Cerebellar cortex (tissue), 1 donor: Measurements from ENCODE around the gene NOX3.
"Not testable (repeated sequence)": the region's sequence is repeated elsewhere in the genome, so short reads cannot be mapped to it uniquely, and the experiment has no call there.

Source experiments
- DNase-seq: peaks from one replicate; pipeline ENCODE4 v3.0.0-alpha.2; 2015; ENCODE audit warnings: low spot score

Gene NOX3, protein sequence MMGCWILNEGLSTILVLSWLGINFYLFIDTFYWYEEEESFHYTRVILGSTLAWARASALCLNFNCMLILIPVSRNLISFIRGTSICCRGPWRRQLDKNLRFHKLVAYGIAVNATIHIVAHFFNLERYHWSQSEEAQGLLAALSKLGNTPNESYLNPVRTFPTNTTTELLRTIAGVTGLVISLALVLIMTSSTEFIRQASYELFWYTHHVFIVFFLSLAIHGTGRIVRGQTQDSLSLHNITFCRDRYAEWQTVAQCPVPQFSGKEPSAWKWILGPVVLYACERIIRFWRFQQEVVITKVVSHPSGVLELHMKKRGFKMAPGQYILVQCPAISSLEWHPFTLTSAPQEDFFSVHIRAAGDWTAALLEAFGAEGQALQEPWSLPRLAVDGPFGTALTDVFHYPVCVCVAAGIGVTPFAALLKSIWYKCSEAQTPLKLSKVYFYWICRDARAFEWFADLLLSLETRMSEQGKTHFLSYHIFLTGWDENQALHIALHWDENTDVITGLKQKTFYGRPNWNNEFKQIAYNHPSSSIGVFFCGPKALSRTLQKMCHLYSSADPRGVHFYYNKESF

GRCh38 chr6:155455766-155456165 is at the start of gene NOX3:
Gene NOX3 (minus strand): TSS chr6:155455839. CDS start chr6:155455800, 39 bp downstream.
- no peak for DNase-seq

GRCh38 chr6:155504848-155505607 is 49.4 kb upstream of the NOX3 start:
- DNase-seq: no peak

DNA sequence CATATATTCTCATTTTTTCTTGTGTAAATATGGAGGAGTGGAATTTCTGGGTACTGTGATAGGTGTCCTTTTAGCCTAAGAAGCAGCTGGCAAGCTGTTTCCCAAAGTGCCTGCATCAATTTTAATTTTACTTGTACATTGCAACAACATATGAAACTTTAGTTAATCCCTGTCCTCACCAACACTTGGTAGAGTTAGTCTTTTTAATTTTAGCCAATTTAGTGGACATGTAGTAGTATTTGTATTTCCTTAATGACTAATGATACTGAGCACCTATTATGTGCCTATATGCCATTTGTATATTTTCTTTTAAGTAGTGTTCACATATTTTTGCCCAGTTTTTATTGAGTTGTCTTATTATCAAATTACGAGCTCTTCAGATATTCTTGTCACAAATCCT is 46.8 kb upstream of the NOX3 start:
- no peak for DNase-seq

DNA sequence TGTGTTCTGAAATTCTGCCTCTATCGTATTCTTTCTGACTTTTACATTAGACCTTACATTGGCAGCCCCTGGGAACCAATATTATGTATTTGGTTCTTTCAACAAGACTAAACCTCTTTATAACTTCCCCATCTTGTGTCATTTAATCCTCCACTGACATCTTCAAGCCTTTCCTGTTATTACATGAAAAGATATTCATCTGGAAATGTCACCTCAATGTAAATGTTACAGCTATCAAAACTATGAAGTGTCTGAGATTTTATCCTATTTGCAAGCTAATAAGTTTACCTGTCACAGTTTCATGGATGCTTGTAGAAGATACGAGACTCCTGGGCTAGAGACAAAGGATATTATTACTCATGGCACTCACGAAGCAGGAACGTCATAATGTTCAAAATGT is 43.9 kb upstream of the NOX3 start:
- DNase-seq: no peak

DNA sequence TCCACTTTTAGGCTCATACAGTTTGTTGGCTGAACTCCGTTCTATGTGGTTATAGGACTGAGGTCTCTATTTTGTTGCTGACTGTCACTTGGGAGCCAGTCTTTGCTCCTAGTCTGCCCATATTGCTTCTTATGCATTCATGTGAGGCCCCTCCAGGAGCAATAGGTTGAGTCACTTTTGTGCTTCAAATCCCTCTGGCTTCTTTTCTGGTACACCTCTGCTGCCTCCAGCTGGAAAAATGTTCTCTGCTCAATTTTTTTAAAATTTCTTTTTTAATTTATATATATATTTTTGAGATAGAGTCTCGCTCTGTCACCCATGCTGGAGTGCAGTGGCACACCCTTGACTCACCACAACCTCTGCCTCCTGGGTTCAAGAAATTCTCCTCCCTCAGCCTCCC is 42.7 kb upstream of the NOX3 start:
- DNase-seq: no peak

DNA sequence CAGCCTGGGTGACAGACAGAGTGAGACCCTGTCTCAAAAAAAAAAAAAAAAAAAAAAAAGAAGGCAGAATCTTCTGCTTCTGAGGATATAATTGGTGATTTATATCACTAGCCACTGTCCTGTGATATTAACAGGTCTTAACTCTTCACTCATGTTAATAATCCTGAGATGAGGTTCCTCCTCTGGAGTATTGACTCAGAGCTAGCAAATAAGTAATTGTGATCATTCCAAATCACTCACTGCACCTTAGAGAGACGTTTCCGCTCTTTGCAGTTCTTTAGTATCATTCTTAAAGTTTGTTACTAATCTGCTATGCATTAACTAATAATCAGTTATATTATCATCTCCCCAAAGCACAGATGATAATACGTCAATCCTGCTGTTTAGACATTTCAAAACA is 41.6 kb upstream of the NOX3 start:
- no peak for DNase-seq

DNA sequence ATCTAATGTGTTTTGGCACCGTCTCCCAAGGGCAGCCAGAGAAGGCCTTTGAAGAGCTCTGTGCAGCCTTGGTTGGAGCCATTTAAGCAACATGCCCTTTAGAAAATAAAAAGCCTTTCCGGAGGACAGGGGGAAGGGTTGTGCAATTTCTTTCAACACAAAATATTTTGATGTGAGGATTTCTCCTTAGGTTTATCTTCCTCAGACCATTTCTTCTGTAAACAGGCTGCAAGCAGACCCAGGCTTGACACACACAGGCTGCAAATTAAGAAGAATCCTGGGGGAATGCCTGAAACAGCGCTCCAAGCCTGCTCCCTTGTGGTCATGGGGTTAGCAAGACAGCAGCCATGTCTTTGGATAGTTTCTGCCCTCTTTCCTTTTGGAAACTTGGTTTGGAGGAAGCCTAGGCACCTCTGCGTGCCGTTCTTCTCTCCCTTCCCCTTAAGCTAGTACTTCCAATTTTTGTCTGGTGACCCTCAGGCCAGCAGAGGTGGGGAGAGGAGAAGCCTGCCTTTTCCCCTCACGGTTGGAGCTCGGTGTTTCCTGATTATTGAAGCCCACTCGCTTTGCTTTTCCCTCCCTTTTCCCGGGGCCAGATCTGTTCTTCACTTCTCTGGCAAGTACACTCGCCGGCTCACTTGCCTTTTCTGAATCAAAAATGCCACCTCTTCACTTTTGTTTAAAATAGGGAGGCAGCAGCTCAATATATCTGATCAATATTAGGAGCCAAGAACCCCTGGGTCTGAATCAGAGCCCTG is 39.6 kb upstream of the NOX3 start:
- DNase-seq: peak; percentile 12

GRCh38 chr6:155493694-155494143 is 38.1 kb upstream of the NOX3 start:
- DNase-seq: no peak

DNA sequence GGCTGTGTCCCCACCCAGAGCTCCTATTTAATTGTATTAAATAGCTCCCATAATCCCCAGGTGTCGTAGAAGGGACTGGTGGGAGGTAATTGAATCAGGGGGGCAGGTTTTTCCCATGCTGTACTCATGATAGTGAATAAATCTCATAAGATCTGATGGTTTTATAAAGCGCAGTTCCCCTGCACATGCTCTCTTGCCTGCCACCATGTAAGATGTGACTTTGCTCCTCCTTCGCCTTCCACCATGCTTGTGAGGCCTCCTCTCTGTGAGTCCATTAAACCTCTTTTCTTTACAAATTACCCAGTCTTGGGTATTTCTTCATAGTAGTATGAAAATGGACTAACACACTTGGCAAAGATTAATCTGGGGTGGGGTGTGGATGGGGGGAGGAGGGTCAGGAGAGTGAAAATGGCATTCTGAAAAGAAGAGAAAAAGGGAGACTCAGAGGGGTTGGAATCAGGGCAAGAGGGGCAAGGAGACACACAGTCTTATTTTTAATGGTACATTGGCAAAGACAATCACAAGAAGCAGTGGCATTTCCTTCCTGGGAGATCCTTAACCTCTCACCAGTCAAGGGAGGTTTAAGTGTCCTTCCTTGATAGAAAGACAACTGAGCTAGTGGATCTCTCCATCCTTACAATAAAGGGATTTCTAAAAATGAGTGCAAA is 37.5 kb upstream of the NOX3 start:
- no peak for DNase-seq

- DNase-seq: no peak
Measured at GRCh38 chr6:155492061-155492735, 36.6 kb upstream of the NOX3 start.

DNA sequence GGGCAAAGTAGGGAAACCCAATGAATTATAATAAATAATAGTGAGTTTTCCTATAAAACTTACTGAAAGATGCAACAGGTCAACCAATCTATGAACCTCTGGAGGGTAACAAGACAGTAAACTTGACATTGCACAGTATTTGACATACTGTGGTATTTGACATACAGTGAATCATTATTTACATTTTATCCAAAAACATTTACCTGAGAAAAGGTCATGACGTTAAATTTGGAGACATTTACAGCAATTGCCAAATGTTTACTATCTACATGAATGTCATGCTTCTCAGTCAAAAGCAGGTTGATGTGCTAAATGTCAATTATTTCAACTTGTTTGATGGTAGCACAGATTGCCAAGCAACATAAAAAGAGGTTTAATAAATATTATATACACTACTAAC is 35.8 kb upstream of the NOX3 start:
- no peak for DNase-seq

- not testable (repeated sequence) for DNase-seq
Measured at GRCh38 chr6:155488197-155488596, 32.6 kb upstream of the NOX3 start.

DNA sequence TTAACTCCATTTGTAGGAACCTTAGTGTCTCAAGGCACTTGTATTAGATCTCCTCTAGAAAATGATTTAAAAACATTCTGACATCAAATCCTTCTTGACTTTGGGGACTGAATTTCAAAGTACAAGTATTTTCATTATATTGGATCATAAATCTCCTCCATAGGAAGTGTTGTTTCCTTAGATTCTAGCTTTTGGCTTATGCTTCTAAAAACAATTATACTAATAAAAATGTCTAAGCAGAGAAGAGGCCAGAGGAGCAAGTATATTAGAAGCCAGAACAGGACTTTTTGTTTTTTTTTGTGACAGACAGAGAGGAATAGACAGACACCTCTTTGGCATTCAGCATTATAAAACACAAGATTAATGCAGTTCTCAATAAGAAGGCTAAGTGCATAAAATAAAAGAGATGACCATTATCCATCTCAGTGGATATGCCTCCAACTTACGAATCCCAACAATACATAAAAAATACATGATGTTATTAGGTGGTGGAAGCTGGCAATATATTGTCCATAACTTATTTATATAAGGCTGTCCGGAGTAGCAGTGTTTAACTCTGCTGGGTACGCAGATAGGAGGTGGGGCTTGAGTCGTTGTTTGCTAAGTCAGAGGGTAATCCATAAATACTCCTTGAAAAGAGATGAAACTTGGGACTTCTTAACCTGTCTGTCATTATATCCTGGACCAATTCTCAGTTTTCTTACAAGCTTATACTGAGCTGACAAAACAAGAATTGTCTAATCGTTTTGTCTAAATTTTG is 31.9 kb upstream of the NOX3 start:
- DNase-seq: no peak

DNA sequence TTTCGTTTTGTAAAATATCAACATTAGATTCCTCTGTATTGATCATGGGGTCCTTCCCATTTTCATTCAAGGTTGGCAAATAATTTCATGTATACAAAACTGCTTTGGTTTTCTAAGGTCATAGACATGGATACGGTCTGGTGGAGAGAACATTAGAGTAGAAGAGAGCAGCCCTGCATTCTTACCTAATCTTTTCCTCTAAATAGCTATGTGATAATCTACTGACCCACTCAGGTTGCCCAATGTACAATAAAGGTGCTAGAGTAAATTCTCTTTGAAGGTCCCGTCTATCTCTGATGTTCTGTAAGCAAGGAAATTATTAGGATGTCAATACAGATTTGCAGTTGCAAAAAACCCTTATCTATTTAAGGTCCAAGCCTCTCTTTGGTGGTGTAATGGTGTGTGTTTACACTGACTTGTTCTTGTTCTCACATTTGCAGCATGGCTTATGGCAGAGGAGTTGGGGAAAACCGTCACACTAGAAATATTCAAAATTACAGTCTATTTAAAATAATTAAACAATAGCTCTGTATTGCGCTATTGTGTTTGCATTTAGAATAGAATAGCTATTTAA is 31.2 kb upstream of the NOX3 start:
- no peak for DNase-seq

DNA sequence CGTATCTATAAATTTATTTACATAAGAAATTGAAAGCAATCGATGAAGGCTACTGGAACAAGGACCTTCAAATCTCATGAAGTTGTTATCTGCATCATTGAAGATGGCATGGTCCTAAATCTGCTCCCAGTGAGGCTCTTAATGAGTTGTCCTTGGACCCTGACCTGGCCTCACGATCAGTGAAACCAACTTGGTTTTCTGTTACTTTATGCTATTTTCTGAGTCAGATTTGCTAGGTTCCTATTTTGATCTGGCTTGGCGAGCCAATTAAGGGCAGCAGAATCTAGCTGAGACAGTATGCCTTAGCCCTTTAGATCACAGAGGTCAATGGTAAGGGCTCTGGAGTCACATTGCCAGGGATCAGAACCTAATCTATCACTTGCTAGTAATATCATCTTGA is 30.1 kb upstream of the NOX3 start:
- DNase-seq: no peak

- DNase-seq: no peak
Measured at GRCh38 chr6:155483858-155484257, 28.2 kb upstream of the NOX3 start.

- DNase-seq: no peak
Measured at GRCh38 chr6:155481215-155481614, 25.6 kb upstream of the NOX3 start.

GRCh38 chr6:155473741-155474140 is 18.1 kb upstream of the NOX3 start:
- DNase-seq: no peak

GRCh38 chr6:155472886-155473285 is 17.2 kb upstream of the NOX3 start:
- DNase-seq: no peak
